Measurements from ENCODE around the gene RFXAP.

Gene RFXAP

GRCh38 chr13:36858290-36858689 is 39.3 kb downstream of the RFXAP start:
- DNase-seq: no peak
- Histone ChIP-seq H3K9me3 (ENCODE audit: severe bottlenecking) (no peaks in the 10 kb centered on the region), H3K27ac (no peak overlapping the region), H3K36me3 (no peaks in the 10 kb centered on the region; the same call in 1 of the 2 replicates), H3K4me3 (ENCODE audit: low read depth, low read length) (no peak overlapping the region), H3K27me3 (ENCODE audit: insufficient read depth, low read depth, severe bottlenecking) (no peaks in the 10 kb centered on the region)
- TF ChIP-seq, protein P1, sequence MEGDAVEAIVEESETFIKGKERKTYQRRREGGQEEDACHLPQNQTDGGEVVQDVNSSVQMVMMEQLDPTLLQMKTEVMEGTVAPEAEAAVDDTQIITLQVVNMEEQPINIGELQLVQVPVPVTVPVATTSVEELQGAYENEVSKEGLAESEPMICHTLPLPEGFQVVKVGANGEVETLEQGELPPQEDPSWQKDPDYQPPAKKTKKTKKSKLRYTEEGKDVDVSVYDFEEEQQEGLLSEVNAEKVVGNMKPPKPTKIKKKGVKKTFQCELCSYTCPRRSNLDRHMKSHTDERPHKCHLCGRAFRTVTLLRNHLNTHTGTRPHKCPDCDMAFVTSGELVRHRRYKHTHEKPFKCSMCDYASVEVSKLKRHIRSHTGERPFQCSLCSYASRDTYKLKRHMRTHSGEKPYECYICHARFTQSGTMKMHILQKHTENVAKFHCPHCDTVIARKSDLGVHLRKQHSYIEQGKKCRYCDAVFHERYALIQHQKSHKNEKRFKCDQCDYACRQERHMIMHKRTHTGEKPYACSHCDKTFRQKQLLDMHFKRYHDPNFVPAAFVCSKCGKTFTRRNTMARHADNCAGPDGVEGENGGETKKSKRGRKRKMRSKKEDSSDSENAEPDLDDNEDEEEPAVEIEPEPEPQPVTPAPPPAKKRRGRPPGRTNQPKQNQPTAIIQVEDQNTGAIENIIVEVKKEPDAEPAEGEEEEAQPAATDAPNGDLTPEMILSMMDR (IDR thresholded peaks at IDR 0.05; ENCODE audit: low read depth, low read length): peak; percentile 26; the same call in 1 of the 2 replicates

DNA sequence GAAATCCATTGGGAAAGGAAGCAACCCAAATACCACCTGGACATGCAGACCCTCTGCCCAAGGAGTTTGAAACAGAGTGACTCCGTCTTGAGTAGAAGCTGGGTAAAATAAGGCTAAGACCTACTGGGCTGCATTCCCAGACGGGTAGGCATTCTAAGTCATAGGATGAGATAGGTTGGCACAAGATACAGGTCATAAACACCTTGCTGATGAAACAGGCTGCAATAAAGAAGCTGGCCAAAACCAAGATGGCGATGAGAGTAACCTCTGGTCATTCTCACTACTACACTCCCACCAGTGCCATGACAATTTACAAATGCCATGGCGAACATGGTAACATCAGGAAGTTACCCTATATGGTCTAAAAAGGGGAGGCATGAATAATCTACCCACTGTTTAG is 40.2 kb downstream of the RFXAP start:
- Histone ChIP-seq H3K9me3 (ENCODE audit: severe bottlenecking) (no peaks in the 10 kb centered on the region), H3K27me3 (ENCODE audit: insufficient read depth, low read depth, severe bottlenecking) (no peaks in the 10 kb centered on the region), H3K4me3 (ENCODE audit: low read depth, low read length) (no peak overlapping the region), H3K36me3 (no peaks in the 10 kb centered on the region; the same call in 1 of the 2 replicates), H3K27ac (no peak overlapping the region)
- TF ChIP-seq, protein P1 (IDR thresholded peaks at IDR 0.05; ENCODE audit: low read depth, low read length): no peak
- DNase-seq: no peak

- Histone ChIP-seq H3K27ac (no peak overlapping the region), H3K9me3 (ENCODE audit: severe bottlenecking) (no peaks in the 10 kb centered on the region), H3K27me3 (ENCODE audit: insufficient read depth, low read depth, severe bottlenecking) (no peaks in the 10 kb centered on the region), H3K4me3 (ENCODE audit: low read depth, low read length) (no peak overlapping the region), H3K36me3 (peaks cover 7% of the 10 kb centered on the region)
- no peak for DNase-seq
- TF ChIP-seq, protein P1 (IDR thresholded peaks at IDR 0.05; ENCODE audit: low read depth, low read length): no peak
These were observed 43.1 kb downstream of the RFXAP start for GRCh38 chr13:36862002-36862685.

DNA sequence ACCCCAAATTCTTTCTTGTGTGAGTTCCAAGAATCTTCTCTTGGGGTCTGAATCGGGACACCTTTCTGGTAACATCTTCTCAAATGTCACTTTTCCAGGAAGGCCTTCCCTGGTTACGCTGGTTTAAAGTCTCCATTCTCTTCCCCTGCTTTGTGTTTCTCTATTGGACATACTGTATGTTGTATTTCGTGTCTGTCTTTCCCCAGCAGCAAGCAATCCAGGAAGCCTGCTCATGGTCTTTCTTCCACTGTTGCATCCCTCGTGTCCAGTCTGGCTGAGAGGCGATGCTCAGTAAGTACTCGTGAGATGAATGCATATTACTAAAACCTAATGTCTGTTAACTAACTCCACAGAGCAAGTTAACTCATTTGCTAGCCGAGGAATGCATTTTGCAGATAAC is 43.7 kb downstream of the RFXAP start:
- H3K27me3 ChIP-seq (ENCODE audit: insufficient read depth, low read depth, severe bottlenecking): no peaks in the 10 kb centered on the region
- TF ChIP-seq, protein P1 (IDR thresholded peaks at IDR 0.05; ENCODE audit: low read depth, low read length): no peak
- peaks cover 7% of the 10 kb centered on the region for H3K36me3 ChIP-seq
- no peak overlapping the region for H3K27ac ChIP-seq
- DNase-seq: no peak
- no peaks in the 10 kb centered on the region for H3K9me3 ChIP-seq (ENCODE audit: severe bottlenecking)
- H3K4me3 ChIP-seq (ENCODE audit: low read depth, low read length): no peak overlapping the region

- TF ChIP-seq, protein P1 (IDR thresholded peaks at IDR 0.05; ENCODE audit: low read depth, low read length): no peak
- Histone ChIP-seq H3K27me3 (ENCODE audit: insufficient read depth, low read depth, severe bottlenecking) (no peaks in the 10 kb centered on the region), H3K9me3 (ENCODE audit: severe bottlenecking) (no peaks in the 10 kb centered on the region), H3K27ac (no peak overlapping the region), H3K36me3 (peaks cover 10% of the 10 kb centered on the region), H3K4me3 (ENCODE audit: low read depth, low read length) (no peak overlapping the region)
- DNase-seq: no peak
These were observed 46.2 kb downstream of the RFXAP start for GRCh38 chr13:36865265-36865664.

DNA sequence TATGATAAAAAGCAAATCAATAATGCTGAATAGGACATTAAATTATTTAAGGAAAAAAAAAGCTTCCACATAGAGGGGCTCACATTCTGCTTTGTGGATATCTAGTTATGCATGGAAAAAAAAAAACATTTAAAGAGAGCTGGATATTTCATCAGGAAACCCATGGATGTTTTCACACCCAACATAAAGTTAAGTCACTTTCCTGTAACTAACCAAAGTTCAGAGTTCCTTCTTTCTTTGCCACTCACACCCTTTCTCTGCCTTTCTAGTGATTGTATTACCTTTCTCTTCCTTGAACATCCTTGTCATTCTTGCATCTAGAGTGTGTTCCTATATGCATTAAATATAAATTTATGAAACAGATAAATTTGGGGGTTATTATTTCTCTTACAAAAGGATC is 47.2 kb downstream of the RFXAP start:
- TF ChIP-seq, protein P1 (IDR thresholded peaks at IDR 0.05; ENCODE audit: low read depth, low read length): no peak
- DNase-seq: no peak
- Histone ChIP-seq H3K27me3 (ENCODE audit: insufficient read depth, low read depth, severe bottlenecking) (no peaks in the 10 kb centered on the region), H3K27ac (no peak overlapping the region), H3K36me3 (peaks cover 10% of the 10 kb centered on the region), H3K4me3 (ENCODE audit: low read depth, low read length) (no peak overlapping the region), H3K9me3 (ENCODE audit: severe bottlenecking) (no peaks in the 10 kb centered on the region)
